Effector CD8-positive, alpha-beta T cell (primary cell): Measurements from ENCODE around the gene GALNT9.

Experiments used
- DNase-seq: peaks from one replicate; lab custom pipeline; 2025; lab: John Stamatoyannopoulos, UW

The GALNT9 gene

DNA sequence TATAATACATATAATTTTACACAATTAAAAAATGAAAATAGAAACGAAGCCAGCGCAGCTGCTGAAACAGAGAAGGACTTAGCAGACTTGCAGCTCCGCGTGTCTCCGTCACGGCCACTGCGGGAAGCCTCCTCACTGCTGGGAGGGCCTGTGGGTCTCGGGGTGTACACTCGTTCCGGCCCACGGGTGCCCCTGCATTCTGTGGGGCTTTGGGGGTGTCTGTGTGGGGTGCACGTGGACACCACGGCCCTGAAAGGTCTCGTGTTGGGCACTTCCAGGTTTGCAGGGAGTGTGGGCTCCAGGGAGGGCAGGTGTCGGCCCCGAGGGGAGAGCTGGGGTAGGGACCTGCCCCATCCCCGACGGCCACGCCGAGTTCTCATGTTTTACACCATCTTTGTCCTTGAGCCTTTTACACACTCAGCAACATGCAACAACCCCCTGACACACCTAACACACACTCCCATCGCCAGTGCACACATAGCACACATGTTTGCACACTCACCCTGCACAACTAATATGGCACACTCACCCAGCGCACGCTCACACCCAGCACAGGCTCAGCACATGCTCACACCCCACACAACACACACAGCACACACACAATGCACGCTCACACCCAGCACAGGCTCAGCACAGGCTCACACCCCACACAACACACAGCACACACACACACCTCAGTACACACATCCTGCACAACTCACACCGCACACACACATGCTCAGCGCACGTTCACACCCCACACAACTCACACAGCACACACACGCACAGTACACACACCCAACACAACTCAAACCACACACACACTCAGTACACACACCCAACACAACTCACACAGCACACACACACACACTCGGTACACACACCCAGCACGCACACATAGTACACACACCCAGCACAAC, 148.5 kb downstream of the GALNT9 start:
- no peak for DNase-seq

DNA sequence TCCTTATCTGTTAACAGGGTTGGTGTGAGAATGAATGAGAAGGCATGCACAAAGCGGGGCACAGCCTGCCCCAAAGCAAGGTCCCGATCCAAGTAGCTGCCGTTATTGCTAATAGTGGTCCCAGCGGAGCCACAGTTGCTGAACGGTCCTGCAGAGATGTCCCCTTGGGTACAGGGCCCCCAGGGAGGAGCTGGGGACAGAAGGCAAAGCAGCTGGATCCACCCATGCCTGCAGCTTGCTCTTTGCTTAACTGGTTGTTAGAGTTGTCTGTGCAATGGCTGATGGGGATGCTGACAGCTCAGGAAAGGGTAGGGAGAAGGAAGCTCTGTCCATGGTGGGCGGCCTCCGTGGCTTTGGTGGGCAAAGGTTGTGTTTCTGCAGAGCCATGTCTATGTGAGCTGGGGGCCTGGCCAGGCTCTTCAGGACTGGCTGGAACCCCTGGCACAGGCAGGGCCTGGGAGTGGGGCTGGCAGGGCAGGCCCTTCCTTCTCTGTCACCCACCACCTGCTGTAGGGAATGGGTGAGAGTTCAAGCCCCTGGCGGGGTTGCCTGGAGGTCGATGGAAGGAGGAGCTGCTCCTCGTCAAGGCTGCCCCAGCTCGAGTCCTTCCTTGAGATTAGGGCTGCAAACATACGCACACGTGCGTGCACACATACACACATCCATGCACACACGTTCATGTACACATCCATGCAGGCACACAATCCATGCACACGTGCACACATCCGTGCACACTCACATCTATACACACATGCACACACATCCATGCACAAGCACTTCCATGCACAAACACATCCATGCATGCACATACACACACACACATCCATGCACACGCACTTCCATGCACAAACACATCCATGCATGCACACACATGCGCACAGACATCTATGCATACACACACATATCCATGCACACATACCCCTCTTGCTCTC, 149.7 kb downstream of the GALNT9 start:
- no peak for DNase-seq

DNA sequence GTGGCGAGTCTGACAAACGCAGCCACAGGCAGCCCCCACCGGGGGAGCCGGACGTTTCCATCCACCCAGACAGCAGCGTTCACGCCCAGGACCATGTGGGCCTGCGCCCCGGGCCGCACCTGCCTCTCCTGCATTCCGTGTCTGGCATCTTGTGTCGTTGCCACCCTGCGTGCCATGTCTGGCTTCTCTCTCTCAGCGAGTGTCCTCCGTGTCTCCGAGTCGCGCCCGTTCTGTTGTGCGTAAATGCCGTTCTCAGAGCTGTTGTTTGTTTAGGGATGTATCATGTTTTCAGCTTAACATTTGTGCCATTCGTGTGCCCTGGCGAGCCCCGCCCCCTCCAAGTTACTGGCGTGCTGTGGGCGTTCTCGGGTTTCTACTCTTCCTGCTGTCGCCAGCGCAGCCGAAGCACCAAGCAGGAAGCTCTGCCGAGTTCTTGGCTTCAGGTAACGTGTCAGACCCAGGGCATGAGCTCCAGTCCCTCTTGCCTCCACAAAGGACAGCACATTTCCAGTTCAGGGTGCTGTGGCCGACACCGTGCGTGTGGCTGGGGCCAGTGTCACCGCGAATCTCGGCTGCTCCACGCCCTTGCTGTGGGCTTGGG, 150.5 kb downstream of the GALNT9 start:
- DNase-seq = no peak

DNA sequence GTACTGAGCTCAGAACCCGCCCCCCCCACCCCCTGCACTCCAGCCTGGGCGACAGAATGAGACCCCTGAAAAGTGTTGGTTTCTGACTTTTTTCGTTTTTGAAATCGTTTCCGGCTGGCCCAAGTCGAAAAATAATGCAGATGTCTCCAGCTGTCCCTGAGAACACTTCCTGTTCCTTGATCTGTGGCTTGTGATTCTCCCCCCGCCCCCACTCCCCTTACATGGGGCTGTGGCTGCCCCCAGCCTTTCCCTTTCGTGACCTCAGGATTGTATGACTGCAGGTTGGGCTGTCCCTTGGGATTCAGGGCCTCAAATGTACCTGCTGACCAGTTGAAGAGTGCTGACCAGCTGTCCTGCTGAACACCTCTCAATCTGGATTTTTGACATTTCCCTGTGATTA, 151.1 kb downstream of the GALNT9 start:
- no peak for DNase-seq

DNA sequence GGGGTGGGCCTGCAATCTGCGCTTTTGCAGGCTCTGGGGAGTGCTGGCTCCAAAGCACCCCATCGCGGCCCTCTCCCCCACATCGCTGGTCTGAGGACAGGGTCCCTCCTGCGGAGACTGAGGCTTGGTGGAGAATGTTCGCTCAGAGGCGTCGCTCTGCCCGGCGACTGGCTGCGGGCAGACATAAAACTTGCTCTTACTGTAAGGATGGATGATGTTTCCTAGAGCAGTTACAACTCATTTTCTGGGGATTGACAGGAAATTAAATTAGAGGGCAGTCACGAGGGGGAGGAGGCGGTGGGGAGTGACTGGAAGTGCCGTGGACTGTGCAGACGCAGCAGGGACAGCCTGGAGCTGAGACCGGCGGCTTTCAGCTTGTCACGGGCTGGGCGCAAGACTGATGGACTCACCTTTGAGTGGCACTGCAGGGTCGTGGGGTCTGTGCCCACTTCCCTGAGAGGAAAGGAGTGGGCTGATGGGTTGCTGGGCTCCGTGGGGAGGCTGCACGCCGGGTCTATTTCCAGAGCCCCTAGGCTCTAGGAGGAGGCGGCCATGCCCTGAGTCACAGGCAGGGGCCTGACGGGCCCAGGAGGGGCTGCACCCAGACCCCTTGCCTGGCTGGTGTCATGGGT, 152.4 kb downstream of the GALNT9 start:
- DNase-seq = no peak

DNA sequence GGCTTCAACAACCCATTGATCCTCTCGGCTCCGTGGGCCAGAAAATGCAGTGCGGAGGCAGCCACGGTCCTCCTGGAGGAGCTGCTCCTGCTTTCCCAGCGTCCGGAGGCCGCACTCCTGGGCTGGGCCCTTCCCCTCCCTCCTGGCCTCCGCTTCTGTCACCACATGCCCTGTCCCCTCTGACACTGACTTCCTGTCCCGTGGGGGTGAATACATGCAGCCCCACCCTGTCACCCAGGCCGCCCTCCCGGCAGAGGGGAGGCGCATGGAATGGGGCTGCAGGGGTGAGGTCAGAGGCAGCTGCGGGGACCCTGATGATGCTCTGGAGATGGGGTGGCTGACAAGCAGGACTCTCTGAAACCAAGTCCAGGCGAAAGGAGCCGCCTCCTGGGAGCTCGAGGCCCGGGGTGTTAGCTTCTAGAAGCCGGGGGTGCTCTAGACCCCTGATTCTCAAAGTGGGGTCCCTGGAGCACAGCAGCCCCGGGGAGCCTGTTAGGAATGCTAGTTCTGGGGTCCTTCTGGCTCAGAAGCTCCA, 152.9 kb downstream of the GALNT9 start:
- no peak for DNase-seq

DNA sequence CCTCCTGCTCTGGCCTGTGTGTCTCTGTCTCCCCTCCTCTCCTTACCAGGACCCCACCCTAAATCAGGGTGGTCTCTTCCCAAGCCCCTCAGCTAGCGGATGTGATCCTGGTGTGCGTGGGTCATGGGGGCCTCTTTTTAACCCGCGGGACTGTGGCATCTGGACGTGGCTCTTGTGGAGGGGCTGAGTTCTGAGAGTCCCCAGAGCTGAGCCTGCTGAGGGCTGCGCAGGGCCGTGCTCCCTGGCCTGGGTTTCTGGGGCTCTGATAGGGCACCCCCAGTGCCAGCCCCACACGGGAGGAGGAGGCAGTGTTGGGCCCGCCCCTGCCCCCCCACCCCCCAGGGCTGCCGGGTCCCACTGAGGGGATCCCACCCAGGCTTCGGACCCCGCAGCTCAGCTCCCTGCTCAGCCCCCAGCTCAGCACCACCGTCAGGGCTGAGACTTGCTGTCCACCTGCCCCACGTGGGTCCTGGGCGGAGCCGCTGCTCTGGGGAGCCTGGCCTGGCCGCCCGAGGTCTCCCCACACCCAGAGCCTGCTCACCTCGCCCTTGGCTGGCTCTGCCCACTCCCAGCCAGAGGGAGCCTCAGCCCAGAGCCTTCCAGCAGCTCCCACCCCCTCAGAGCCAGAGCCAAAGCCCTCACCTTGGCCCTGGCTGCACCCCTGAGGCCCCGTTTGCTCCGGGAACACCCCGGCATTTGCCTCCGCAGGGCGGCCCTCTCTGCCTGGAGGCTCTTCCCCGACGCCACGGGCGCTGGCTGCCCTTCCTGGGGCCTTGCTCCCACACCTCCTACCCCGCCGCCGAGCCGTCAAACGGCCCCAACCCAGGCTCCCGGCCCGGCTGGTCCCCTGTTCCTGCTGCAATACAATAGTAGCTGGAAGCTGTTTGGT, 153.6 kb downstream of the GALNT9 start:
- no peak for DNase-seq

DNA sequence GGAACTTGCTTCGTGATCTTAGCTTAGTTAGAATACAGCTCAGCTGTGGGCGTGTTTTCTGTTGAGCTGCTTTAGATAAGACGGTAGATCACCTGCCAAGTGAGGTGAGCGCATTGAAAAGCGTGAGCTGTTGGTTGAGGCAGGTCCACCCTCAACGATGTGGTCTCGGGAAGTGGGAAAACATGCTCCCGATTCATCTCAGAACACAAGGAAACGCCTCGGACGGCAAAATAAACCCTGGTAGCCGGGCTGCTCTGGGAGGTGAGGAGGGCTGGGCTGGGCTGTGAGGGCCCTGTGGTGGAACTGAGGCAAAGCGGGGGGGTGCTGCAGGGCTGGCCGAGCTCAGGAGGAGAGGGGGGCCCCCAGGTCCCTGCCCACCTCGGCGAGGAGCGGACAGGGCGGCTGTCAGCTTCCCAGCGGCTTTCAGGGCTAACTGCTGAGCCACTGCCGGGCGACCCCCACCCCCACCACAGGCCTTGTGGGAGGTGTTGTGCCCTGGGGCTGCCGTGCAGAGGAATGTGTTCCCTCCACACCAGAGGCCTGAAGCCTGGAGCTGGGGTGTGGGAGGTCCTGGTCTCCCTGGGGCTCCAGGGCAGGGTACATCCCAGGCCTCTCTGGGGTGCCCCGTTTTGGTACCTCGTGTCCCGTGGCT, 154.4 kb downstream of the GALNT9 start:
- no peak for DNase-seq

DNA sequence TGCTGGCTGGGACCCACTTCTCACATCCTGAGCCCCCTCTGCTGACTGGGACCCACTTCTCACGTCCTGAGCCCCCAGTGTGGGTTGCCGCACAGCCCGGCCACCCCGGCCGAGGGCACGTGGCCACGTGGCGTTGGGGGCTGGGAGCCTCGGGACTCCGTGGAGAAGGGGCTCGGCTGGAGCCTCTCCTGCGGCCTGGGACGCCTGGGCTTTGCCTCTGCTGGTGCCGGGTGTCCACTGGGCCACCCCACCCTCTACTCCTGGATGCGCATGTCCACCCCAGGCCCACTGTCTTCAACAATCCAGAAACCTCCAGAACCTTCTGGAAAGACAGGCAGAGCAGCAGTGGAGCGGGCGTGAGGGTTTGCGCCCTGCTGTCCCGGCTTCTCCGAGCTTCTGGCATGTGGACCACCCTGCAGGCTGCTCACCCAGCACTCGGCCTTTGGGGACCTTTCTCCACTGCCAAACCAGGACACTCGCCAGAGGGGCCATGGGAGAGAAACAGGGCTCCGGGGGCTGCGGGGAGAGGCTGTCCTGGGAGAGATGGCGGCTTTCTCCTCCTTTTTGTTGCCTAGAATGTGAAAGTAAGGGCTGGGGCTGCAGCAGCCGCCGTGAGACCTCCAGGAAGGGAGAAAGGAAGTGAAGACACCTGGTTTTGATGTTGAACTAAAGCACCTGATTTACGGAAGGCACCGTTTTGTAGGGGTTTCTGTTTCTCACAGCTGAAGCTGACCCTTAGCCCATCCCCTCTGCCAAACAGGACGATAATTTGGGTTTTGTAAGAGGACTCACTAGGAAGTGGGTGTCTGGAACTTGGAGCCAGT, 155.2 kb downstream of the GALNT9 start:
- DNase-seq = no peak

DNA sequence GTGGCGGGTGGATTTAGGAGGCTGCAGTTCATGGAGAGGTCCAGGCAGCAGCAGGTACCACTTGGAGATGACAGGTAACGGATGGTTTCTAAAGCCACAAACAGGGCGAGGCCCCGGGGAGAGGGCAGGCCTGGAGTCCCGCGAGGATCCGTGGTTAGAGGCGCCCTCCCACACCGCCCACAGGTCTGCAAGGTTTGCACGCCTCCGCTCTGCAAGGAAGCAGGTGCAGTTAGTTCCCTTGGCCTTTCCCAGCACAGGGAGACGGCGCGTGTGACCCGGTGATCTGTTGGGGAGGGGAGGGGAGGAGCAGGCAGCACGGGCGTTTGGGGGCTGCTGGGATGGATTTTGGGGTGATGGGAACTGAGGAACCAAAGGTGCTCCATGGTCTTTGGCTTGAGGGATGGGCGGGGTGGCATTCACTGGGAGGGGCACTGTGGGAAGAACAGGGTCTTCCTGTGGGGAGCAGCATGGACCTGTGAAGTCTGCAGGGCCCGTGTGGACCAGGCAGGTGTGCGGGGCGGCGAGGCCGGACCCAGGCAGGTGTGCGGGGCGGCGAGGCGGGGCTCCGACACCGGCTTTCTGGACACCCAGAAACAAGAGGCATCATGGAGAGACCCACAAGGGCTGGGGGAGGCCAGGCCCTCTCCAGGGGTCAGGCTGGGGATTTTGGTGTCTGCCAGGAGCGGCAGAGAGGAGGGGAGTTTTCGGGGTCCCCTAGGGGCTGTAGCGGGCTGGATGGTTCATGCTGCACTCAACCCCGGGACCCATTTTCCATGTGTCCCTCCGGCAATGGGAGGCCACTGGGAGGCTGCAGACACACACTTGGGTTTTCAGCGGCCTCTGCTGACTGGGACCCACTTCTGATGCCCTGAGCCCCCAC, 156.0 kb downstream of the GALNT9 start:
- DNase-seq = no peak

DNA sequence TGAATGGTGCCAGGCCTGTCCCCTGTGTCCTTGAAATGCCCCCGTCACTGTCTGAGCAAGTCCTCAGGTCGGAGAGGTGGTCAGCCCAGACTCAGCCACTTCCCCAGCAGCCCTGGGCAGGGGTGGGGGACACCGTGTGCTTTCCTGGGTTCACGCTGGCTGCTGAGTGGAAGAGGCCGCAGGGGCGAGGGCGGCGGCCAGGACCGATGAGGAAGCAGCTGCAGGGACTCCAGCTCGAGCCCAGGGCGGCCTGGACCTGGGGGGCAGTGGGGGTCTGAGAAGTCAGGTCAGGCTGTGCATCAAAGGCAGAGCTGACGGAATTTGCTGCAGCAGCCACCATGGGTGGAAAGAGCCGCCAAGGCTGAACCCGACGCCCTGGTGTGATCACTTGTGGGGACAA, 156.8 kb downstream of the GALNT9 start:
- DNase-seq = no peak

DNA sequence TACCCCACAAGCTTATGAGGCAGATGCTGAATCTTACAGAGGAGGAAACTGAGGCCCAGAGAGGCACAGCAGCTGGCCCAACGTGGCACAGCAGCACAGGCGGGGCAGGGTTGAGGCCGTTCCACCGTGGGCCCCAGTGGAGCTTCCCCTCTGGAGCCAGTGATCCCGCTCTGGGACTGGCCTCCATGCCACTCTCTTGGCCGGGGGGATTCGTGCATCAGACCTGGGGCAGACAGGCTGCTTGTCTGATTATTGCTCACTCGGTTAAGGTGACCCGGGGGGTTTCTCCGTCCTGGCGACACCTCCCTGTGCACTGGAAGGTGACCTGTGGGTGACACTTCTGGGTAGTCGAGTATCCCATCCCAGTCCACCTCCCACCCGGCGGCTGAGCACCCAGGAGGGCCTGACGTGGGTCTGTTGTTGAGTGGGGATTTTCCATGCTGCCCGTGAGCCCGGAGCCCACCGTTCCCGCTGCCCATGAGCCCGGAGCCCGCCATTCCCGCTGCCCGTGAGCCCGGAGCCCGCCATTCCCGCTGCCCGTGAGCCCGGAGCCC, 157.3 kb downstream of the GALNT9 start:
- no peak for DNase-seq

DNA sequence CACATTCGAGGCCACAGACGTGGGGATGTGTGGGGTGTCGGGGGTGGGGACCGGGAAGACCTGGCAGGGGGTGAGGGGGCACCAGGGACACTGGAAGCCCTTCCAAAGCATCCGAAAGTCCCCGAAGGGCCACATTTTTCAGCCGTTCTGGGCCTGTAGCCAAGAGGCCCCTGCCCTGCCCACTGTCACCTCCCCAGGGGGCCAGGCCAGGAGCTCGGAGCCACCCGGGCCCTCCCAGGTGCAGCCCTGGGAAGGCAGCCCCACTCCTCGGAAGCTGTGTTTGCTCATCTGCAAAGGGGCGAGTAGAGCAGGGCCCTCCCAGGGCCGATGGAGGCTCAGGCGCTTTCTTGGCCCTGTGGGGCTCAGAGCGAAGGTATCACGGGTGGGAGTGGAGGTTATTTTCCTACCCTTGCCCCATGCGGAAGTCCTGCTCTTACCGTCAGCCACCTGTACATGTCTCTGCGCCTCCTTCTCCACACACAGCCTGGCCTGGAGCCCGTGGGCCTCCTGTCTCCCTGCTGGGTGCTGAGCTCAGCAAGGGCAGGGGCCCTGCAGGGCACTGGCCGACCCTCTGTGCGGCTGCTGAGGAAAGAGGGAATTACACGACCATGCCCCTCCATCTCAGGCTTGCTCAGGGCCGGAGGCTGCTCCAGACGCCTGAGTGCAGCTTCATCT, 158.0 kb downstream of the GALNT9 start:
- no peak for DNase-seq

DNA sequence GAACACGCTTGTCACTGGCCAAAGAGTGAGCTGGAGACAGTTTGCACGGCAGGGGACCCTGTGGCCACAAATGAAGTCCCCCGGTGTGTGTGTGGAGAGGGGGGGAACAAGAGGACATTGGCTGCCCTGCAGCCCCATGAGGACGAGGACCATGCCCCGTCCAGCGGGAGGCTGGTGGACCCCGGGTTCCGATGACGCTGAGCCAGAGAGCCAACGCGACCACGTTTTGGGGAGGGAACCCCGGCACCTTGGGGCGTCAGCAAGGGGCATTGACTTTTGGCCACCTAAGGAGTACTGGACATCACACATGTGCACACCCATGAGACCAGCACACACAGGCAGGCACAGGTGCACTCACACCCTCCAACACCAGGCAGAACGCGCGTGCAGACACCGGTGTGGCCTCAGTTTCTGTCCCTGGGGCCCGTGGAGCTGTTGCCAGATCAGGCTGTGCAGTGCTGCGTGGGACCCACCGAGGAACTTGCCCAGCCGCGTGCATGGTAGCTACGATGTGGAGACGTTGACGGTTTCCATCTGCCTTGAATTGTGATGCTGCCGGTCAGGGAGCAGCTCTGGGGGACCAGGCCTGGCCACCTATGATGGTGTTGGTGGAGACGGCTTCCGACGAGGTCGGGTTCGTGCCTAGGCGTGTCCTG, 158.6 kb downstream of the GALNT9 start:
- DNase-seq = no peak

DNA sequence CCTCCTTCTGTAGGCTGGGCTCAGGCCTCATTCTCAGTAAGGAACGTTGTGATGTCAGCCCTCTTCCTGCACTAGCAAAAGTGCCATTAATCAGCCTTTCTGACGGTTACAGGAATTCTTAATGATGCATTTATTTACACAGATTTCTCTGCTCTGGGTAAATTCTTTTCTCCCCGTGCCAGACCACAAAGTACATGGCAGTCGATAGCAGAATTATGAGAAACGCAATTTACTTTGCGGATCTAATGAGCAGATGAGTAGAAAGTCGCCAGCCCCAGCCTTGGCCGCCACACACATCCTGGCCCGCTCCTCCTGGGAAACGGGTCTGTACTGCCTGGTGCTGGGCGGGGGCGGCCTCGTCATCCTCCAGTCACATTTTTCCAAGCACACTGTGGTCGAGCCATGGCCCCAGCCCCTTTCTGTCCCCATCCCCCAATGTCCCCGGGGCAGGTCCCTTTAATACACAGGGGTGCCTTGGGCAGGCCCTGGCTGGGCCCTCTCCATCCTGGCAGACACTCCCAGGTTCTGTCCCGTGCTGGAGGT, 159.2 kb downstream of the GALNT9 start:
- no peak for DNase-seq

DNA sequence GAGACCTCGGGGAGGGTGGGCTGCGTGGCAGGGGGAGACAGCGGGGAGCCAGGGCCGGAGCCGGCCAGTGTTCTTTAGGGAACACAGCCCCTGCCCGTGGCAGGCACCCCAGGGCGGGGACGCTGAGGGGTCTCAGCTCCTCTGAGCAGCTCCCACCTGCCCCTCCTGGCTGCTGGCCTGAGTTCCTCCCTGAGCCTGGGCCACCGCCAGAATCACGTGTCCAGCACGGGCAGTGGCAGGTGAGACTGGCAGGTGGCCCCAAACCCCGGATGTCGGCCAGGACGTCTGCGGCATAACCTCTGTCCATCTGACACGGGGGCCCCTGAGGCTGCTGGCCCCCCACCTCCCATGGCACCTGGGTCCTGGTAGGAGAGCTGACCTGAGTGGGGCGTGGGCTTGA, 160.0 kb downstream of the GALNT9 start:
- no peak for DNase-seq
